NCI-H526 (cell line): ENCODE measurements around the gene C1QL1.
A peak's percentile ranks its signal among the peaks of the same experiment; 100 is the strongest.
"Not testable (repeated sequence)": the region's sequence is repeated elsewhere in the genome, so short reads cannot be mapped to it uniquely, and the experiment has no call there.

ENCODE experiments used
- DNase-seq, 2 experiments: peaks; one replicate each; lab custom pipeline; 2025; lab: John Stamatoyannopoulos, UW

C1QL1 gene

DNA sequence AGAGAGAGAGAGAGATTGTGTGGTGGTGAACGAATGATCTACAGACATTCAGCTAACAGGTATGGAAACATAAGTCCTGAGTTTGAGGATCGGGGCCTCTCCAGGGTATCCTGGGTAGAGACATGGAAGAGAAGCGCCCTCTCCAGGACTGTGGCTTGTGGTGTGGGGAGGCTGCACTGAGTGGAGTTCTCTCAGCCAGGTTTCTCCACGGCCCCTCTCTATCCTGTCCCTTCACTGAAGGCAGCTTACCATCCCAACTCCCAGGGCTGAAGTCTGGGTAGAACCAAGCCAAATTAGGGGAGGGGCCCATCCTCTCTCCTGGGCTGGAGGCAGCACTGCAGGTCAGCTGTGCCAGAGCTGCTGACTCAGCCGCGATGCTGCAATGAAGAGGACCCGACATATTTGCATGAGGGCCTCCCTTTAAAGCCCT is 6.2 kb downstream of the C1QL1 start:
- peak; percentile 21 to 56 for DNase-seq

DNA sequence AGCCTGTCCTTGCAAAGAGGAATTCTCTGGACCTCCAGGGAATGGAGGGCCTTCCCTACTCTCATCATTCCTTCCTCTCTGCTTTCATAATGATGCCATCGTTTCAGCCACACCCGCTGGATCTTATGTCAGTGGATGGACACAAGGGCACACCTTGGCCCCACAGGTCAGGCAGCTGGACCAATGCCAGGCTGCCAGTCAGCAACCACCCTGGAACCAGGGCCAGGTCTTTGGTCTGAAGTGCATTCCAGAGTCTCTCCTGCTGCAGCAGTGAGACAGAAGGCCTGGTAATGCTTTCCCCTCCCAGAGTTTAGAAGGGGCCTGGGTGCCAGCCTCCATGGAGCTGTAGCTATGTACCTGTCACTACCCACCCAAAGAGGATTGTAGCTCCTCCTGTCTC is 7.4 kb downstream of the C1QL1 start:
- DNase-seq = no peak

DNA sequence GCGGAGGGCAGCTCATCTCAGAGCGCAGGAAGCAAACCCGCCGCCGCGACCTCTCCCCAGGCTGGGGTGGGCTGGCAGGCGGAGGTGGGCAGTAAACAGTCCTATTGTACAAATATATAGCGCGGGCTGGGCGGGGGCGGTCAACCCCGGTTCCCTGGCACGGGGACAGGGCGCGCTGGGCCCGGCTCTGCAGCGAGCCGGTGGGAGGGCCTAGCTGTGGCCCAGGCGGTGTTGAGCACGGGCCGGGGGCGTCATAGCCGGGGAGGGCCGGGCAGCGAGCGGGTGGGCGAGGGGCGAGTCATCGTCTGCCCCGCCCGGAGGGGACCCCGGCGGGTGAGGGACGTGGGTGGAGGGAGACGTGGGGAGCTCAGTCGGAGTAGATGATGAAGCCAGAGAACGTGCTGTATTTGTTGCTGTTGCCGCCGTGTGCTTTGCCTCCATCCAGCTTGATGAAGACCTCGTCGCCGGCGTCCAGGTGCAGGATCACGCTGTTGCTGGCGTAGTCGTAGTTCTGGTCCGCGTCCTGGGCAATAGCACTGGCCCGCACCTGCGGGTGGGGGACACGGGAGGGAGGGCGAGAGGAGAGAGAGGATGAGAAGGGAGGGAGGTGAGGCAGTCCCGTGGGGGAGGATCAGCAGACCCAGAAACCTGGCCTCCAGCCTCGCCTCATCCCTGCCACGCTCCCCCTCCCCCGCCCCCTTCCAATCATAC is 8.1 kb downstream of the C1QL1 start:
- no peak for DNase-seq

DNA sequence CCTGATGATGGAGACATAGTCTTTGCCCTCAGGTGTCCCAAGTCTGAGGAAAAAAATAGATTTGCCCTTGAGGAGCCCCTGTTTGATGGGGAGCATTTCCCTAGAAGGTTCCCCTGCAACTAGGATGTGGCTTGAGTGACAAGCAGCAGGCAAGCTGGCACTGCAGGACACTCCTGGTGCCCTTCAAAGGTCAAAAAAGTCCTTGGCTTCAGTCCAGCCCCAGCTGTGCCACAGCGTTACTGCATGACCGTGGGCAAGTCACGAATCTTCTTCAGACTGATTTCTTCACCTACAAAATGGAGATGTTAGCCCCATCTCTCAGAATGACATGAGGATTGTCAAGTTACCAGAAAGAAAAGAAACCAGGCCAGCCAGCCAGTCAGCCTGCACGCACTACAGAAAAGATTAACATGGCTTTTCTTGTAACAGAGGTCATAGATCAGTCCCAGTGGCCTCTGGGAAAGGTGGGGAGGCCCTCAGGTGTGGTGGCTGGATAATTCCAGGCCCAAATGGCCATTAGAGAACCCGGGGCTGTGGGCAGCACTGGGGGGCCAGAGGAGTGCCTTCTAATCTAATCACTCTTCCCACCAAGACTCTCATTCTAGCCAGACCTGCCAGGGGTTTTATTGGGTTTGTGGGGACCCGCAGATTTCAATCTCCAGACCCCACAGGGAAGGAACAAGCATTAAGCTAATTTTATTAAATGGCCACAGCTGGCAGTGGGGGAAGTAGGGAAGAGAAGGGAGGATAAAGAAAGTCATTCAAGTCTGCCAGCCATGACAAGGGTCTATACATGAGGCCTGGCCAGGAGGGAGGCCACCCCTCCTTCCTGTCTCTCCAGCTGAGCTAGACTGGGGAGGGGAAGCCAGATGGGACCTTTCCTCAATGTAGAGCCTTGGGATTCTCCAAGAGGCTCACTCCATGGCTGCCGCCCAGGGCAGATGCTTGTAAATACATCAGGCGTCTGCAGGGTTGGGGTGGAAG is 10.8 kb downstream of the C1QL1 start:
- no peak for DNase-seq

GRCh38 chr17:44955674-44956425 is 12.3 kb downstream of the C1QL1 start:
- no peak for DNase-seq

DNA sequence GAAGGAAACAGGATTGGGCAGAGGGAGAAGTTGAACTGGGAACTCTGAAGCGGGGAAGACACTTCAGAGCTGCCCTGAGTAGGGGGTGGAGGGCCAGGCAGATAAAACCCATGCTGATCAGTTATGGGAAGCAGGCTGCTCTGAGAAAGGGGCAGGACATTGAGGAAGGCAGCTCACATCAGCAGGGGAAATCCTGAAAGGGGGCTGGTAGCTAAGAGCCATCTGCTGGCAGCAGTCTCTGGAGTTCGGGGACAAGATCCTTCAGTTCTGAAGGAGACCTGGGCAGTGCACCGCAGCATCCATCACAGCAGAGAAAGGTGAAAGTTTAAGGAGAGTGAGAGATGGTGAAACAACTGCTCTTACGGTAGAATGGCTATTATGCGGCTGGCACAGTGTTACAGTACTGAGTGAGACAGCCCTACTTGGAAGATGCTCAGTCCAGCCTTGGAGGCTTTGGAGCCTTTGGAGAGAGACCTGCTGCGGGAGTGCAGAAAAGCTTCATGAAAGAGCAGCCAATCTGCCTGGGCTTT is 15.1 kb downstream of the C1QL1 start:
- no peak for DNase-seq

- no peak for DNase-seq
Measured at GRCh38 chr17:44948315-44948795, 19.7 kb downstream of the C1QL1 start.

- DNase-seq = peak; percentile 96 to 99
Measured at GRCh38 chr17:44947461-44948314, 20.4 kb downstream of the C1QL1 start, which contains the start of gene KIF18B. Gene KIF18B (minus strand): TSS chr17:44947773. CDS start chr17:44936344, 11,429 bp downstream.

DNA sequence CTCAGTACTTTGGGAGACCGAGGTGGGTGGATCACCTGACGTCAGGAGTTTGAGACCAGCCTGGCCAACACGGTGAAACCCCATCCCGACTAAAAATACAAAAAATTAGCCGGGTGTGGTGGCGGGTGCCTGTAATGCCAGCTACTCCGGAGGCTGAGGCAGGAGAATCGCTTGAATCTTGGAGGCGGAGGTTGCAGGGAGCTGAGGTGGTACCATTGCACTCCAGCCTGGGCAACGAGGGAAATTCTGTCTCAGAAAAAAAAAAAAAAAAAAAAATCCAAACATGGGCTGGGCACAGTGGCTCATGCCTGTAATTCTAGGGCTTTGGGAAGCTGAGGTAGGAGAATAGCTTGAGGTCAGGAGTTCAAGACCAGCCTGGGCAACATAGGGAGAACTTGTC is 22.5 kb downstream of the C1QL1 start:
- not testable (repeated sequence) for DNase-seq

DNA sequence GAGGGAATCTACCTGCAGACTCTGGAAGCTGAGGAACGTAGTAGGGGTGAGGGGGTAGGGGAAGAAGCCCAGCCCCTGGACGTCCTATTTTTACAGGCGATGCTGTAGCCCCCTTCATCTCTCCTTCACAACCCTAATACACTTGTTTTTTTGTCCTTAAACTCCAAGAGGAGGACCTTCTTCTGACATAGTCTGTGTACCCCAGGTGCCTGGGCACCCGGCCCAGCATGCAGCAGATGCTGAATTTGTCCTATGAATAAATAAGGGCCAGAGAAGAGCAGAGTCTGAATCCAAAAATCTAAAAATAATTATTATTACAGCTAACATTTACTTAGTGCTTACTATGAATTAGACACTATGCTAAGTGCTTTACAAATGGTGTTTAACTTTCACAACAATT is 25.6 kb downstream of the C1QL1 start:
- no peak for DNase-seq

GRCh38 chr17:44941712-44942331 is 26.3 kb downstream of the C1QL1 start:
- no peak for DNase-seq

DNA sequence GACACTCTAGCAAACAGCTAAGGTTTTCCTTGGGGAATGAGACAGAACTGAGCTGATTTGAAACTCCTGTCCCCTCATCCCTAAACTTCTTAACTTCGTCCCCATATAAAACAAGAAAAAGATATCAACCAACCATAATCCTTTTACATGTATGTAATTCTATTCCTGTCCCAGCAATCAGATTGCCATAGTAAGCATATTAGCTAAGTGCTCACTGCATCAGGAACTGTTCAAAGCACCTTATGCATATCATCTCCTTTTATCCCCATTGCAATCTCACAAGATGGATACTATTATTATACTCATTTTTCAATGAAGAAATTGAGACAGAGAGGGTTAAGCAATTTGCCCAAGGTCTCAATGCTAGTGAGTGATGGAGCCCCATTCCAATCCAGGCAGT is 27.3 kb downstream of the C1QL1 start:
- no peak for DNase-seq

- no peak for DNase-seq
Measured at GRCh38 chr17:44940317-44940716, 27.8 kb downstream of the C1QL1 start.

DNA sequence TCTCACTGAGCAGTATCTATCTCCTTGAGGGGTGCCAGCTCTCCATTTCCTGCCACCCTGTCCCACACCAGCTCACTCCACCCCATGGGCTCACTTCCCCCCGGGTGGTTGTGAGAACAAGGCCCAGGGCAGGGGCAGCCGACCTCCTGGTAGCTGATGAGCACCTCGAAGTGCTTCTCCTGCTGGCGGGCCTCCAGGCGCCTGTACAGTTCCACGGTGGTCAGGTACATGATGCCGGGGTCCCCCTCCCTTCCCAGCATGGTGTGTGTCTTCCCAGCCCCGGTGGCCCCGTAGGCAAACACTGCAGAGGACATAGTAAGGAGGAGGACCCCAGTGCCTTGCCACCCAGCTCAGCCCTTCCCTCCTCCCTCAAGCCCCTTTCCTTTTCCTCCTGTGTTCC is 33.0 kb downstream of the C1QL1 start:
- DNase-seq = no peak

DNA sequence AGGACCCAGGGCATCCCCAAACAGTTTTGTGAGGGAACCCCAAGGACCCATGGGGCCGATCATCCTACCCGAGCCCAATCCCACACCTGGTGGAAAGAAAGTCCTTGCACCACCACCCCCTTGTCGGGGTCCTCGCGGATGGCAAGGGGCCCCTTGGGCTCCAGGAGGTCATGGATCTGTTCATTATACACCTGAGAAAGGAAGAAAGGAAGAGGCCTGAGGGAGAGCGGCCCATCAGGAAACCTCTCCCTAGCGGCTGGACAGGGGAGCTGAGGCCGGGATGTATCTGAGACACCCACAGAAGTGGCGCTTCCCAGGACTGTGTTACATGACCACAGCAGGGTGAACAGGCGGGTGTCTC is 33.4 kb downstream of the C1QL1 start:
- DNase-seq = no peak

GRCh38 chr17:44933824-44934744 is 34.0 kb downstream of the C1QL1 start:
- no peak for DNase-seq

GRCh38 chr17:44932787-44933097 is 35.4 kb downstream of the C1QL1 start:
- peak; percentile 57 to 84 for DNase-seq

DNA sequence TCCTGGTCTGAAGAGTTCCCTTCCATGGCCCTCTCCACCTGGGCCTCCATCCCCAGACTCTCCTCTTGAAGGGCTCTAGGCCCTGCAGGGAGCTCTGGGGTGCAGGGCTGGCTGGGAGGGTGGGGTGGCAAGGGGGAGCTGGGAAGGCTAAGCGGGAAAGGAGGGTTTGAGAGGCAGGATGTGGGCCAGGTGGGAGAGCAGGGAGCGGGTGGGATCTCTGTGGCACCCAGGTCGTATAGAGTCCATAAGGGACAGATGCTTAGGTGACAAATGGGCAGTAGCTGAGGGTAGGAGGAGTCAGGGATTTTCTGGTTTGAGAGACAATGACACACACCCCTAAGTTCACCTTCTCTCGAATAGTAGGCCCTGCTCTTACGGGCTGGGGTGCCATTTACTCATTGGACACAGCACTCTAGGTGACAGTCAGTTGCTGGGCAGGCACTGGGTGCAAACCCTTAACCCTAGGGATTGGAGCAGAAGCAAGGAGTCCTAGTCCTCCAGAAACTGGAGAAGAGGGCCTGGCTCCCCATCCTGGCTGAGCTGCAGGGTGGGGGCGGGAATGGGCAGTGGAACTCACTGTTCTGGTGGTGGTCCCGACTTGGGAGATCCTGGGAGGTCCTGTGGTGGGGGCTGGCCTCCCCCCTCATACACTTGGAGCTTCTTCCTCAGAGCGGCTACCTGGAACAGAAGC is 35.9 kb downstream of the C1QL1 start:
- no peak for DNase-seq

- no peak for DNase-seq
Measured at GRCh38 chr17:44931376-44931775, 36.7 kb downstream of the C1QL1 start.
